ENCODE data around the gene FAM114A2.

- TF ChIP-seq CTCF (IDR thresholded peaks at IDR 0.05 in 8 of 11, conservative IDR thresholded peaks at IDR 0.05 in 3 of 11): no peak
- no peak for TF ChIP-seq POLR2A (IDR thresholded peaks at IDR 0.05)
- no peak for TF ChIP-seq POLR2AphosphoS5 (IDR thresholded peaks at IDR 0.05)
Measured at GRCh38 chr5:154058055-154059038, 19.6 kb upstream of the FAM114A2 start.

All from spleen (tissue), 7 donors.